ENCODE measurements around the gene ACTR8.

Gene ACTR8

GRCh38 chr3:53823956-53824657 lies 57.8 kb downstream of the ACTR8 start:
- Histone ChIP-seq H3K4me3 (ENCODE audit: insufficient read depth, low read depth, low read length, poor library complexity, severe bottlenecking) (no peak overlapping the region), H3K9me3 (ENCODE audit: control insufficient read depth, low read length) (no peaks in the 10 kb centered on the region), H3K4me1 (ENCODE audit: control insufficient read depth, insufficient read depth, low read length, poor library complexity, severe bottlenecking) (no peaks in the 10 kb centered on the region), H3K27me3 (replicated peaks; ENCODE audit: control insufficient read depth, insufficient read depth, low read length, poor library complexity, severe bottlenecking) (no peaks in the 10 kb centered on the region), H3K36me3 (ENCODE audit: control insufficient read depth, insufficient read depth, low read length) (no peaks in the 10 kb centered on the region), H3K27ac (ENCODE audit: insufficient read depth, low read length, poor library complexity, severe bottlenecking) (no peak overlapping the region)
- no peak for DNase-seq

GRCh38 chr3:53823026-53823955 lies 58.7 kb downstream of the ACTR8 start:
- no peaks in the 10 kb centered on the region for H3K9me3 ChIP-seq (ENCODE audit: control insufficient read depth, low read length)
- DNase-seq: no peak
- H3K27ac ChIP-seq (ENCODE audit: insufficient read depth, low read length, poor library complexity, severe bottlenecking): no peak overlapping the region
- no peak overlapping the region for H3K4me3 ChIP-seq (ENCODE audit: insufficient read depth, low read depth, low read length, poor library complexity, severe bottlenecking)
- H3K36me3 ChIP-seq (ENCODE audit: control insufficient read depth, insufficient read depth, low read length): no peaks in the 10 kb centered on the region
- H3K4me1 ChIP-seq (ENCODE audit: control insufficient read depth, insufficient read depth, low read length, poor library complexity, severe bottlenecking): no peaks in the 10 kb centered on the region
- H3K27me3 ChIP-seq (replicated peaks; ENCODE audit: control insufficient read depth, insufficient read depth, low read length, poor library complexity, severe bottlenecking): no peaks in the 10 kb centered on the region

GRCh38 chr3:53822331-53822741 lies 59.6 kb downstream of the ACTR8 start:
- no peak overlapping the region for H3K27ac ChIP-seq (ENCODE audit: insufficient read depth, low read length, poor library complexity, severe bottlenecking)
- no peak overlapping the region for H3K4me3 ChIP-seq (ENCODE audit: insufficient read depth, low read depth, low read length, poor library complexity, severe bottlenecking)
- no peak for DNase-seq
- no peaks in the 10 kb centered on the region for H3K4me1 ChIP-seq (ENCODE audit: control insufficient read depth, insufficient read depth, low read length, poor library complexity, severe bottlenecking)
- H3K9me3 ChIP-seq (ENCODE audit: control insufficient read depth, low read length): no peaks in the 10 kb centered on the region
- H3K36me3 ChIP-seq (ENCODE audit: control insufficient read depth, insufficient read depth, low read length): no peaks in the 10 kb centered on the region
- no peaks in the 10 kb centered on the region for H3K27me3 ChIP-seq (replicated peaks; ENCODE audit: control insufficient read depth, insufficient read depth, low read length, poor library complexity, severe bottlenecking)

GRCh38 chr3:53821631-53822121 lies 60.3 kb downstream of the ACTR8 start:
- no peaks in the 10 kb centered on the region for H3K9me3 ChIP-seq (ENCODE audit: control insufficient read depth, low read length)
- no peaks in the 10 kb centered on the region for H3K27me3 ChIP-seq (replicated peaks; ENCODE audit: control insufficient read depth, insufficient read depth, low read length, poor library complexity, severe bottlenecking)
- no peaks in the 10 kb centered on the region for H3K36me3 ChIP-seq (ENCODE audit: control insufficient read depth, insufficient read depth, low read length)
- DNase-seq: no peak
- no peak overlapping the region for H3K4me3 ChIP-seq (ENCODE audit: insufficient read depth, low read depth, low read length, poor library complexity, severe bottlenecking)
- H3K27ac ChIP-seq (ENCODE audit: insufficient read depth, low read length, poor library complexity, severe bottlenecking): no peak overlapping the region
- no peaks in the 10 kb centered on the region for H3K4me1 ChIP-seq (ENCODE audit: control insufficient read depth, insufficient read depth, low read length, poor library complexity, severe bottlenecking)

- Histone ChIP-seq H3K9me3 (ENCODE audit: control insufficient read depth, low read length) (no peaks in the 10 kb centered on the region), H3K27me3 (replicated peaks; ENCODE audit: control insufficient read depth, insufficient read depth, low read length, poor library complexity, severe bottlenecking) (no peaks in the 10 kb centered on the region), H3K36me3 (ENCODE audit: control insufficient read depth, insufficient read depth, low read length) (no peaks in the 10 kb centered on the region), H3K4me3 (ENCODE audit: insufficient read depth, low read depth, low read length, poor library complexity, severe bottlenecking) (no peak overlapping the region), H3K4me1 (ENCODE audit: control insufficient read depth, insufficient read depth, low read length, poor library complexity, severe bottlenecking) (no peaks in the 10 kb centered on the region), H3K27ac (ENCODE audit: insufficient read depth, low read length, poor library complexity, severe bottlenecking) (no peak overlapping the region)
- no peak for DNase-seq
Observed at GRCh38 chr3:53820756-53821580, 61.0 kb downstream of the ACTR8 start.

GRCh38 chr3:53820084-53820483 lies 61.9 kb downstream of the ACTR8 start:
- Histone ChIP-seq H3K9me3 (ENCODE audit: control insufficient read depth, low read length) (no peaks in the 10 kb centered on the region), H3K27me3 (replicated peaks; ENCODE audit: control insufficient read depth, insufficient read depth, low read length, poor library complexity, severe bottlenecking) (no peaks in the 10 kb centered on the region), H3K4me1 (ENCODE audit: control insufficient read depth, insufficient read depth, low read length, poor library complexity, severe bottlenecking) (no peaks in the 10 kb centered on the region), H3K36me3 (ENCODE audit: control insufficient read depth, insufficient read depth, low read length) (no peaks in the 10 kb centered on the region), H3K4me3 (ENCODE audit: insufficient read depth, low read depth, low read length, poor library complexity, severe bottlenecking) (no peak overlapping the region), H3K27ac (ENCODE audit: insufficient read depth, low read length, poor library complexity, severe bottlenecking) (no peak overlapping the region)
- no peak for DNase-seq

GRCh38 chr3:53819163-53819868 lies 62.6 kb downstream of the ACTR8 start:
- Histone ChIP-seq H3K36me3 (ENCODE audit: control insufficient read depth, insufficient read depth, low read length) (no peaks in the 10 kb centered on the region), H3K4me3 (ENCODE audit: insufficient read depth, low read depth, low read length, poor library complexity, severe bottlenecking) (no peak overlapping the region), H3K4me1 (ENCODE audit: control insufficient read depth, insufficient read depth, low read length, poor library complexity, severe bottlenecking) (no peaks in the 10 kb centered on the region), H3K9me3 (ENCODE audit: control insufficient read depth, low read length) (no peaks in the 10 kb centered on the region), H3K27me3 (replicated peaks; ENCODE audit: control insufficient read depth, insufficient read depth, low read length, poor library complexity, severe bottlenecking) (no peaks in the 10 kb centered on the region), H3K27ac (ENCODE audit: insufficient read depth, low read length, poor library complexity, severe bottlenecking) (no peak overlapping the region)
- DNase-seq: no peak

GRCh38 chr3:53818221-53819162 lies 63.5 kb downstream of the ACTR8 start:
- Histone ChIP-seq H3K4me1 (ENCODE audit: control insufficient read depth, insufficient read depth, low read length, poor library complexity, severe bottlenecking) (no peaks in the 10 kb centered on the region), H3K27ac (ENCODE audit: insufficient read depth, low read length, poor library complexity, severe bottlenecking) (no peak overlapping the region), H3K4me3 (ENCODE audit: insufficient read depth, low read depth, low read length, poor library complexity, severe bottlenecking) (no peak overlapping the region), H3K27me3 (replicated peaks; ENCODE audit: control insufficient read depth, insufficient read depth, low read length, poor library complexity, severe bottlenecking) (no peaks in the 10 kb centered on the region), H3K36me3 (ENCODE audit: control insufficient read depth, insufficient read depth, low read length) (no peaks in the 10 kb centered on the region), H3K9me3 (ENCODE audit: control insufficient read depth, low read length) (no peaks in the 10 kb centered on the region)
- DNase-seq: no peak

All from effector memory CD4-positive, alpha-beta T cell (primary cell).